Measurements from ENCODE around the gene DNAJB12.
"Not testable (repeated sequence)": the region's sequence is repeated elsewhere in the genome, so short reads cannot be mapped to it uniquely, and the experiment has no call there.

The DNAJB12 gene

DNA sequence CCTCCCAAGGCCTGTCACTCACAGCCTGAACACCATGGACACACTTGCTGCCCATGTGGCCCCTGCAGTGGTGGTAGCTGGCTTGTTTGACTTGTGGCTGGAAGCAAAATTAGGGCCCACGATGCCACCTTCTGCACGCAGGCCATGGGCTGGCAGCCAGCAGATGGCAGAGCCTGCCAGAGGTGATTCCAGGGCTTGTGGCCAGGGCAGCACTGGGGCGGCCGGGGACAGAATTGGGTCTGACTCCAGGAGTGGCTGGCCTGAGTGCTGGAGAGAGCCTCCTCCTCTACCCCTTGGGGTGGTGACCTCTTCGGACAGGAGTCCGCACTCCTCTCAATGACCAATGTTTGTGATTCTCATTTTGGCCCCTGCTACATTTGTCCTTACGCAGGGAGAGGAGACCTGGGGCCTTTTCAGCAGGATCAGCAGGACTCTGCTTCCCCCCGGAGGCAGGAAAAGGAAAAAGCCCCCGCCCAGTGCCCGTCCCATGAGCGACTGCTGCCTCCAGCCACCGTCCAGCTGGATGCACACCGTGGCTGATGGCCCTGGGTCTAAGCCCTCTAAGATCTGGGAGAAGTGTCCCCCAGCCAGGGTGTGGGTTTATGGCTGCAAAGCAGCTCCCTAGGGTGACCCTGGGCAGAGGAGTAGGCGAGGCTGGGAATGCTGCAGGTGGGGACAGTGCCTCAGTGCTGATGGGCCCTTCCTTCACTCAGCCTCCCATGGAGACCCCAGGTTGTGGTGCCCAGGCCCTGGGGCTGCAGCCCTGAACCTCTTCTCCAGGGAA, 26.5 kb downstream of the DNAJB12 start:
- Histone ChIP-seq H3K4me3 (ENCODE audit: low read length) (no peak overlapping the region), H3K36me3 (ENCODE audit: control insufficient read depth, low read depth, low read length) (no peaks in the 10 kb centered on the region), H3K9me3 (ENCODE audit: control insufficient read depth, low read depth, low read length) (no peaks in the 10 kb centered on the region), H3K27ac (ENCODE audit: low read length) (no peak overlapping the region), H3K27me3 (ENCODE audit: control insufficient read depth, insufficient read depth, low read length) (no peaks in the 10 kb centered on the region), H3K4me1 (ENCODE audit: control insufficient read depth, low read depth, low read length) (peaks cover 26% of the 10 kb centered on the region), H3K9ac (ENCODE audit: low read length) (no peak overlapping the region)

DNA sequence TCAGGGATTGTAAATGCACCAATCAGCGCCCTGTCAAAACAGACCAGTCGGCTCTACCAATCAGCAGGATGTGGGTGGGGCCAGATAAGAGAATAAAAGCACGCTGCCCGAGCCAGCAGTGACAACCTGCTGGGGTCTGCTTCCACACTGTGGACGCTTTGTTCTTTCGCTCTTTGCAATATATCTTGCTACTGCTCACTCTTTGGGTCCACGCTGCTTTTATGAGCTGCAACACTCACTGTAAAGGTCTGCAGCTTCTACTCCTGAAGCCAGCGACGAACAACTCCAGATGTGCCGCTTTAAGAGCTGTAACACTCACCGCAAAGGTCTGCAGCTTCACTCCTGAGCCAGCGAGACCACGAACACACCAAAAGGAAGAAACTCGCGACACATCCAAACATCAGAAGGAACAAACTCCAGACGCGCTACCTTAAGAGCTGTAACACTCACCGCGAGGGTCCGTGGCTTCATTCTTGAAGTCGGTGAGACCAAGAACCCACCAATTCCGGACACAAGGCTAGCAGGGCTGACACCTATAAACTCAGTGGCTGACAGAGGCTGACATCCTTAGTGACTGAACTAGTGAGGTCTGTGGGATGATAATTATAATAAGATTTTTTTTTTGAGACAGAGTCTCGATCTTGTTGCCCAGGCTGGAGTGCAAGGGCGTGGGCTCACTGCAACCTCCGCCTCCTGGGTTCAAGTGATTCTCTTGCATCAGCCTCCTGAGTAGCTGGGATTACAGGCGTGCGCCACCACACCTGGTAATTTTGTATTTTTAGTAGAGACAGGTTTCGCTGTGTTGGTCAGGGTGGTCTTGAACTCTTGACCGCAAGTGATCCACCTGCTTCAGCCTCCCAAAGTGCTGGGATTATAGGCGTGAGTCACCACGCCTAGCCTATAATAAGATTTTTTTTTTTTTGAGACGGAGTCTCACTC, 27.8 kb downstream of the DNAJB12 start:
- not testable (repeated sequence) for H3K27me3 ChIP-seq (ENCODE audit: control insufficient read depth, insufficient read depth, low read length); H3K9ac ChIP-seq (ENCODE audit: low read length); H3K9me3 ChIP-seq (ENCODE audit: control insufficient read depth, low read depth, low read length); H3K27ac ChIP-seq (ENCODE audit: low read length); H3K4me3 ChIP-seq (ENCODE audit: low read length); H3K36me3 ChIP-seq (ENCODE audit: control insufficient read depth, low read depth, low read length)
- peaks cover 17% of the 10 kb centered on the region for H3K4me1 ChIP-seq (ENCODE audit: control insufficient read depth, low read depth, low read length)

DNA sequence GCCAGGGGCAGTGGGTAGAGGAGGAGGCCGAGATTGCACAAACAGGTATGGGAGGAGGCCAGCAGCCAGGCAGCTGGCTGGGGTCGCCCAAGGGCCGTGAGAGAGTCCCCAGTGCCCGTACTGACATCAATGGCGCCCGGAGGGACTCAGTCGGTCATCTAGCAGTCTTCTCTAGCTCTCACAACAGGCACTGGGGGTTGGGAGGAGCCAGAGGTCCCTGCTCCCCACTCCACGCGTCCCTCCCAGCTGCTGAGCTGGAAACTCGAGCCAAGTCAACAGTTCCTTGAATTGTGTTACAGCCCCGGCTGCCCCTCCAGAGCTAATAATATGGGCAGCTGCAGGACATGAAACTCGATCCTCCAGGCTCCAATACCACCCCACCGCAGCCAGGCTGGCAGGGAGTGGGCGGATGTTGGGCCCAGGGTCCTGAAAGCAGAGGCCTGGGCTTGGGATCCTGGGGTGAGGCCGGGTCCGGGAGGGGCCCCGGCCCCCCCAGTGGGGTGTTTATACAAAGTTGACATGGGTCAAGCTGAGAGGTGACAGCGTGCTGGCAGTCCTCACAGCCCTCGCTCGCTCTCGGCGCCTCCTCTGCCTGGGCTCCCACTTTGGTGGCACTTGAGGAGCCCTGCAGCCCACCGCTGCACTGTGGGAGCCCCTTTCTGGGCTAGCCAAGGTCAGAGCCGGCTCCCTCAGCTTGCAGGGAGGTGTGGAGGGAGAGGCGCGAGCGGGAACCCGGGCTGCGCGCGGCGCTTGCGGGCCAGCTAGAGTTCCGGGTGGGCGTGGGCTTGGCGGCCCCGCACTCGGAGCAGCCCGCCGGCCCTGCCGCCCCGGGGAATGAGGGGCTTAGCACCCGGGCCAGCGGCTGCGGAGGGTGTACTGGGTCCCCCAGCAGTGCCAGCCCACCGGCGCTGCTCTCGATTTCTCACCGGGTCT, 29.2 kb downstream of the DNAJB12 start:
- H3K27me3 ChIP-seq (ENCODE audit: control insufficient read depth, insufficient read depth, low read length); H3K9ac ChIP-seq (ENCODE audit: low read length); H3K27ac ChIP-seq (ENCODE audit: low read length); H3K36me3 ChIP-seq (ENCODE audit: control insufficient read depth, low read depth, low read length); H3K4me3 ChIP-seq (ENCODE audit: low read length); H3K9me3 ChIP-seq (ENCODE audit: control insufficient read depth, low read depth, low read length): not testable (repeated sequence)
- peaks cover 15% of the 10 kb centered on the region for H3K4me1 ChIP-seq (ENCODE audit: control insufficient read depth, low read depth, low read length)

DNA sequence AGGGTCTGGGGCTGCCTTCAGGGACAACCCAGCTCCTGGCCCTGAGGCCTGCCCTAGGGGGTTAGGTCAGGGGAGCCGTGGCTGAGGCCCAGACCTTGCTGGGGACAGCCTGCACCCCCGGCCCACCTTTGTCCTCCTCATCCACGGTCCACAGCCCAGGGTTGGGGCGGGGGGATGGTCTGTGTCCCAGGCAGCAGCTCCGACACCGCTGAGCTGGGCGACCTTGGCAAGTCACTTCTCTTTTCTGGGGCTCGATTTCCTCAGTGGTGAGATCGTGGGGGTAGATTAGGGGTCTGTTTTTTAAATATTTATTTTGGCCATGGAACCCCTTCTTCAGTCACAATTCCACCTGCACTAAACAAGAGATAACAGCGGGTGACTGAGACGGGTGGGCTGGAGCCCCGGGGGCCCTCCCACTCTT, 30.9 kb downstream of the DNAJB12 start:
- H3K36me3 ChIP-seq (ENCODE audit: control insufficient read depth, low read depth, low read length): no peaks in the 10 kb centered on the region
- peaks cover 29% of the 10 kb centered on the region for H3K4me1 ChIP-seq (ENCODE audit: control insufficient read depth, low read depth, low read length)
- no peak overlapping the region for H3K27ac ChIP-seq (ENCODE audit: low read length)
- H3K27me3 ChIP-seq (ENCODE audit: control insufficient read depth, insufficient read depth, low read length): peaks cover 4% of the 10 kb centered on the region
- H3K9ac ChIP-seq (ENCODE audit: low read length): no peak overlapping the region
- H3K4me3 ChIP-seq (ENCODE audit: low read length): no peak overlapping the region
- no peaks in the 10 kb centered on the region for H3K9me3 ChIP-seq (ENCODE audit: control insufficient read depth, low read depth, low read length)

DNA sequence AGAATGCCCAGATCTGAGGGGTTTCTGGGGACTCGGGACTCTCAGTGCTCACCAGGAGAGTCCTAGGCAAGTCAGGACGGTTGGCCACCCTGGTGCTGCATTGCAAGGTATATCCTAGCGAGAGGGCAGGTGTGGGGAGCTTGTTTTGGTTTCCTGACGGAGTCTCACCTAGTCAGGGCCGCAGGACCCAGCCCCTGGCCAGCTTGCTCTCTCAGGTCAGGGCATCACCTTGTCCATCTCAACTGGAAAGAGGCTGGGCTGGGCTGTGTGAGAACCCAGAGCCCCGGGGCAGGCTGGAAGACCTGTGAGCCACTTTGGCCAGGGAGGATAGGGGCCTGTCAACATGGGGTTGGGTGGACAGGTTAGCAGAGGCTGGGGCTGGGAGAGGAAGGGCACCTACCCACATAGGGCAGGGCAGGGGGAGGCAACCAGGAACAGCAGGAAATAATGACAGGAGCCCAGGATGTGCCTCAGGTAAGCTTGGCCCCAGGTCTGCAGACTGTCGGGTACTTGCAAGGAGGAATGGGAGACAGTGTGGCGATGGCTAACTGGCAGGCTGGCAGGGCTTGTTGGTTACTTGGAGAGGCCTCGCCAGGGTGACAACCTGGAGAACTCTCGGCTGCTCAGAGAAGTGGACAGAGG, 31.5 kb downstream of the DNAJB12 start:
- Histone ChIP-seq H3K9ac (ENCODE audit: low read length) (no peak overlapping the region), H3K4me1 (ENCODE audit: control insufficient read depth, low read depth, low read length) (peaks cover 30% of the 10 kb centered on the region), H3K9me3 (ENCODE audit: control insufficient read depth, low read depth, low read length) (no peaks in the 10 kb centered on the region), H3K27ac (ENCODE audit: low read length) (no peak overlapping the region), H3K4me3 (ENCODE audit: low read length) (no peak overlapping the region), H3K27me3 (ENCODE audit: control insufficient read depth, insufficient read depth, low read length) (peaks cover 10% of the 10 kb centered on the region), H3K36me3 (ENCODE audit: control insufficient read depth, low read depth, low read length) (no peaks in the 10 kb centered on the region)

DNA sequence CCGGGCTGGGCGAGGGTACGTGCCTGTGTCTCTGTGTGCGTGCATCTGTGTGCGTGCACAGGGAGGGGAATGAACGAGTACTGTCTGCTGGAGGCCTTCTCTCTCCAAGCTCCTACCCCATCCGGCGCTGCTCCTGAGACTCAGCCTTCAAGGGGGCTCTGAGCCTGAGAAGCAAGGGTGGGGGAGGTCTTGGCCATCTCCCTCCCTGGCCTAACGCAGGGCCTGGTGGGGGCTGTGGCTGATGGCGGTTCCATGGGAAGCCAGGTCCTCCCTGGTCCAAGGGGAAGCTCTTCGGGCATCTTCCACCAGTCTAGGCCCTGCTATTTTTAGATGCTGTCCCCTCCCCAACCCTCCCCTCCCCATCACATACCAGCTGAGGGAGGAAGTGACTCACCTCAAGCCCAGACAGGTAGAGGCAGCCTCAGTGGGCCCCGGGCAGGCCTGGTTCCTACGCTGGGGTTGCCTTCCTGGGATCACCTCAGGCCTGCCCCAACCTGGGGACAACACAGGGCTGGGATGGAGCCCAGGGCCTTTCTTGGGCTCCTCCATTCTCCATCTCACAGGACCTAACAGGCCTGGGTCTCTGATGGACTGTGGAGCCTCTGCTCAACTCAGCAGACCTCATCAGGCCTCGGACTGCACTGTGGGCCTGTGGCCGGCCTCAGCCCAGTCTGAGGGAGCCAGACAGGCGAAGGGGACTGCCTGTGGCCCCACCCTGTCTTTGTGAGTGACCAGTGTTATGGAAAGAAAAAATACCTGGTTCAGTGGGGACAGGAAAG, 32.2 kb downstream of the DNAJB12 start:
- H3K27ac ChIP-seq (ENCODE audit: low read length): no peak overlapping the region
- H3K9ac ChIP-seq (ENCODE audit: low read length): no peak overlapping the region
- no peaks in the 10 kb centered on the region for H3K36me3 ChIP-seq (ENCODE audit: control insufficient read depth, low read depth, low read length)
- H3K27me3 ChIP-seq (ENCODE audit: control insufficient read depth, insufficient read depth, low read length): peaks cover 10% of the 10 kb centered on the region
- peaks cover 30% of the 10 kb centered on the region for H3K4me1 ChIP-seq (ENCODE audit: control insufficient read depth, low read depth, low read length)
- no peaks in the 10 kb centered on the region for H3K9me3 ChIP-seq (ENCODE audit: control insufficient read depth, low read depth, low read length)
- H3K4me3 ChIP-seq (ENCODE audit: low read length): no peak overlapping the region

DNA sequence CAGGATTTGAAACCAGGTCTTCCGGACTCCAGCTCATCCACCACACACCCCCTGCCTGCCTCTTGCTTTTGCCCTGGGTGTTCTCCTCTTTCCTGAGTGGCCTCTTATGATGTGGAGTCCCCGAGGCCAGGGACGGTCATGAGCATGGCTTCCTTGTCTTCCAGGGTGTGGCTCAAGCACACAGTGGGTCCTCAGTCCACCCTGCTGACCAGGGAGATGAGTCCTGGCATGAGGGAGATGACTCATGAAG, 32.8 kb downstream of the DNAJB12 start:
- Histone ChIP-seq H3K27me3 (ENCODE audit: control insufficient read depth, insufficient read depth, low read length) (peaks cover 10% of the 10 kb centered on the region), H3K4me1 (ENCODE audit: control insufficient read depth, low read depth, low read length) (peaks cover 30% of the 10 kb centered on the region), H3K9me3 (ENCODE audit: control insufficient read depth, low read depth, low read length) (no peaks in the 10 kb centered on the region), H3K9ac (ENCODE audit: low read length) (no peak overlapping the region), H3K27ac (ENCODE audit: low read length) (no peak overlapping the region), H3K36me3 (ENCODE audit: control insufficient read depth, low read depth, low read length) (no peaks in the 10 kb centered on the region), H3K4me3 (ENCODE audit: low read length) (no peak overlapping the region)

DNA sequence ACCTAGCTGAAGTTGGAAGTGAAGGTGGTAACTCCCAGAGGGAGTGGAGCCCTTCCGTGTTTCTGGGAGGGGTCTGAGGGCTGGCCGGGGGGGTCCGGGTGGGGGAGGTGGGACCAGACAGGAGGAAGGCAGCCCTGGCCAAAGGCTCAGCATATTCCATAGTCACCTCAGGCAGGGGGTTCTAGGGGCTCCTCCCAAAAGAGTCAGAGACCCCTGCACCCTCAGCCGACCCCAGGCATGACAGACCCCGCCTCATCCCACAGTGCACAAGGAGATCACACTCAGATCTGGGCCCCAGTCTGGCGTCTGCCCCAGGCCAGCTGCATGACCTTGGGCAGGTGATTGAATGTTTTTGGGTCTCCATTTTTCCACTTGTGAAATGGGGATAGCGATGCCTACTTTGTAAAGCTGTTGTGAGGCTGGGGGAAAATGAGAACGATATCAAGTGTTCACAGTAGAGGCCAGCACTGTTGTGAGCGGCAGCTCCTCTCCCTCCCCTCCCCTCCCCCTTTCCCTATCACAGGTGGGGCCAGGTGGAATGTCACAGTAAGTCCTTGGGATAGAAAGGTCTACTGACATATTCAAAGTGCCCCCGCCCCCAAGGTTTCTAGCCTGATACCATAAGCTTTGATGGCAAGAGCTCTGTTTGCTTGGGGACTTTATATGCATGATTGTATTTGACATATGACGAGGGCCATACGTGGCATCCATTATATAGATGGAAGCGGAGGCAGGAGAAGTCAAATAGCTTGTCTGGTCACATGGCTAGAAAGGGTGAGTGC, 33.3 kb downstream of the DNAJB12 start:
- Histone ChIP-seq H3K27ac (ENCODE audit: low read length) (no peak overlapping the region), H3K4me3 (ENCODE audit: low read length) (no peak overlapping the region), H3K9ac (ENCODE audit: low read length) (peak overlapping the region; percentile 61), H3K9me3 (ENCODE audit: control insufficient read depth, low read depth, low read length) (no peaks in the 10 kb centered on the region), H3K4me1 (ENCODE audit: control insufficient read depth, low read depth, low read length) (peaks cover 30% of the 10 kb centered on the region), H3K36me3 (ENCODE audit: control insufficient read depth, low read depth, low read length) (no peaks in the 10 kb centered on the region), H3K27me3 (ENCODE audit: control insufficient read depth, insufficient read depth, low read length) (peaks cover 10% of the 10 kb centered on the region)

DNA sequence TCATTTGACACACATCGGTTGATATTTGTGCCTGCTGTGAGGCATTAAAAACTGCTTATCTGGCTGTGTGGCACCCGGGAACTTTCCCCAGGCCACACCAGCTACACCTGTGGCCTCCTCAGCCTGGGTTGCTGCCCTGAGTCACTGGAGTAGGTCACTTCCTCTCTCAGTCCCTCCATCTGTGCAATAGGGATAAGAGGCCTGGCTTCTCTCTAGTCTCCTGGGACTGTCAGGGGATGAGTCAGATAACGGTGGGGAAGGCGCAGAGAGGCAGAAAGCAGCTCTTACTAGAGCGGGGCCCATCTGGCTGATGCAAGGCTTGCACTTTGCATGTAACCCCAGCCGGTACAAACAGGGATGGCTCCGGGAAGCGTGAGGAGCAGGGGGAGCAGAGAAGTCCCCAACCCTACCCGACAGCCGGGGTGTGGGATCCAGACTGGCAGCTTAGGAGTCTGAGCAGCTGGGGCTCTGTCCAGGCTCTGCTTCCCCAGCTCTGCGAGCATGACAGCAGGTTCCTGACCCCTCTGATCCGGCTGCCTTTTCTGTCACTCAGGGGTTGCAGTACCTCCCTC, 34.0 kb downstream of the DNAJB12 start:
- Histone ChIP-seq H3K9me3 (ENCODE audit: control insufficient read depth, low read depth, low read length) (no peaks in the 10 kb centered on the region), H3K4me1 (ENCODE audit: control insufficient read depth, low read depth, low read length) (peaks cover 30% of the 10 kb centered on the region), H3K36me3 (ENCODE audit: control insufficient read depth, low read depth, low read length) (no peaks in the 10 kb centered on the region), H3K27me3 (ENCODE audit: control insufficient read depth, insufficient read depth, low read length) (peaks cover 10% of the 10 kb centered on the region), H3K9ac (ENCODE audit: low read length) (peak overlapping the region; percentile 61), H3K27ac (ENCODE audit: low read length) (peak overlapping the region; percentile 79), H3K4me3 (ENCODE audit: low read length) (no peak overlapping the region)

All from iPS-18a (cell line).